ENCODE results near the gene FAM234A. TPM values are rescaled to one million over a fixed set of nuclear protein-coding genes. Genes with fewer than 3 reads are reported as not detected.

The FAM234A gene
- polyA plus RNA-seq, 2 of the 4 experiments (the other 2 are of a cell fraction) = 25.6 to 53.3 TPM

- no peak for TF ChIP-seq CEBPB (IDR thresholded peaks at IDR 0.05)
These were observed 27.6 kb downstream of the FAM234A start (continued) for GRCh38 chr16:262121-262745.

DNA sequence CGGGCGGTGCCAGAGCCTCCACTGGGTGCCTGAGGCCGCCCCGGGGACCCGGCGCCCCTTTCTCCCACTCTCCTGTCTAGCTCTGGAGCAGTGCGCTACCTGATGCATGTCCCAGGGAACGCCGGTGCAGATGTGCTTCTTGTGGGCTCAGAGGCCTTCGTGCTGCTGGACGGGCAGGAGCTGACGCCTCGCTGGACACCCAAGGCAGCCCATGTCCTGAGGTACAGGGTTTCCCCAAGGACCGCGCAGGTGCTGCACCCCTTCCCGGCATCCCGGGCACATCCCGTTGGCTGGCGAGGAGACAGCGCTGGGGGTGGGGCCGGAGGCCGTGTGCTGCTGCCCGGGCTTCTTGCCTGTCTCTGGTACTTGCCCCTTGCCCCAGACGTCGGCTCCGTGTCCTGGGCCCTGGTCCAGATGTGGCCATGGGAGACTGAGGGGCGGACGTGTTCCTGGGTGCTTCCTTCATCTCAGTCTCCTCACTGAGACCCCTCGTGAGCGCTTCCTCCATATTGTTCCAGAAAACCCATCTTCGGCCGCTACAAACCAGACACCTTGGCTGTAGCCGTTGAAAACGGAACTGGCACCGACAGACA is 28.7 kb downstream of the FAM234A start:
- ChIA-PET POLR2A (no interaction called here), CTCF (interaction anchor here (1.4 kb wide), 1 partner anchor 50 kb away, joined by 4 read pairs; no protein-coding TSS in a partner anchor)
- no peak overlapping the region for H3K27ac ChIP-seq

DNA sequence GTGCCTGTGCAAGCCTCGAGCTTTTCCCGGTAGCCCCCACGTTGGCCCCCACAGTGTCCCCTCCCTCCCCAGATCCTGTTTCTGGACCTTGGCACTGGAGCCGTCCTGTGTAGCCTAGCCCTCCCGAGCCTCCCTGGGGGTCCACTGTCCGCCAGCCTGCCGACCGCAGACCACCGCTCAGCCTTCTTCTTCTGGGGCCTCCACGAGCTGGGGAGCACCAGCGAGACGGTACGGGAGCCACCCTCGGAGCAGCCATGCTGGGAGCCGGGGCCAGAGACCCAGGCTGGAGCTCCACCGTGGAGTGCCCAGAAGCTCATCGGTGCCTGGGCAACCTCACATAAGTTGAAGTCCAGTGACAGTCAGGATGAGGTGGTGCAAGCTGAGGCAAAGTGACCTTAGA is 29.3 kb downstream of the FAM234A start:
- POLR2A ChIA-PET = no interaction called here
- H3K27ac ChIP-seq = no peak overlapping the region

More for the DNA sequence above, 28.7 kb downstream of the FAM234A start:
- no peak overlapping the region for H3K4me3 ChIP-seq
- WGBS (ENCODE audit: missing lambda C conversion rate) = 92% methylated on average over 31 of the region's 35 CpGs
- ATAC-seq = no peak
- no peaks in the 10 kb centered on the region for H3K9me3 ChIP-seq
- H3K4me2 ChIP-seq = no peak overlapping the region
- TF ChIP-seq, protein P1, sequence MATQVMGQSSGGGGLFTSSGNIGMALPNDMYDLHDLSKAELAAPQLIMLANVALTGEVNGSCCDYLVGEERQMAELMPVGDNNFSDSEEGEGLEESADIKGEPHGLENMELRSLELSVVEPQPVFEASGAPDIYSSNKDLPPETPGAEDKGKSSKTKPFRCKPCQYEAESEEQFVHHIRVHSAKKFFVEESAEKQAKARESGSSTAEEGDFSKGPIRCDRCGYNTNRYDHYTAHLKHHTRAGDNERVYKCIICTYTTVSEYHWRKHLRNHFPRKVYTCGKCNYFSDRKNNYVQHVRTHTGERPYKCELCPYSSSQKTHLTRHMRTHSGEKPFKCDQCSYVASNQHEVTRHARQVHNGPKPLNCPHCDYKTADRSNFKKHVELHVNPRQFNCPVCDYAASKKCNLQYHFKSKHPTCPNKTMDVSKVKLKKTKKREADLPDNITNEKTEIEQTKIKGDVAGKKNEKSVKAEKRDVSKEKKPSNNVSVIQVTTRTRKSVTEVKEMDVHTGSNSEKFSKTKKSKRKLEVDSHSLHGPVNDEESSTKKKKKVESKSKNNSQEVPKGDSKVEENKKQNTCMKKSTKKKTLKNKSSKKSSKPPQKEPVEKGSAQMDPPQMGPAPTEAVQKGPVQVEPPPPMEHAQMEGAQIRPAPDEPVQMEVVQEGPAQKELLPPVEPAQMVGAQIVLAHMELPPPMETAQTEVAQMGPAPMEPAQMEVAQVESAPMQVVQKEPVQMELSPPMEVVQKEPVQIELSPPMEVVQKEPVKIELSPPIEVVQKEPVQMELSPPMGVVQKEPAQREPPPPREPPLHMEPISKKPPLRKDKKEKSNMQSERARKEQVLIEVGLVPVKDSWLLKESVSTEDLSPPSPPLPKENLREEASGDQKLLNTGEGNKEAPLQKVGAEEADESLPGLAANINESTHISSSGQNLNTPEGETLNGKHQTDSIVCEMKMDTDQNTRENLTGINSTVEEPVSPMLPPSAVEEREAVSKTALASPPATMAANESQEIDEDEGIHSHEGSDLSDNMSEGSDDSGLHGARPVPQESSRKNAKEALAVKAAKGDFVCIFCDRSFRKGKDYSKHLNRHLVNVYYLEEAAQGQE (IDR thresholded peaks at IDR 0.05) = no peak
- TF ChIP-seq CBX8 (IDR thresholded peaks at IDR 0.05) (no peak), HOXB13 (CRISPR knock-in tag; IDR thresholded peaks at IDR 0.05; ENCODE audit: low read depth) (no peak), RARB (CRISPR knock-in tag; IDR thresholded peaks at IDR 0.05) (no peak), TP53 (CRISPR knock-in tag; IDR thresholded peaks at IDR 0.05) (no peak), ZC3H11A (IDR thresholded peaks at IDR 0.05) (no peak), MAZ (IDR thresholded peaks at IDR 0.05; ENCODE audit: borderline replicate concordance, low read depth, low read length) (no peak), MAFK (IDR thresholded peaks at IDR 0.05; ENCODE audit: partially characterized antibody) (no peak), FOSL2 (IDR thresholded peaks at IDR 0.05) (no peak), FOSL2 (CRISPR knock-in tag; IDR thresholded peaks at IDR 0.05) (no peak), CHD4 (IDR thresholded peaks at IDR 0.05; ENCODE audit: borderline replicate concordance) (no peak), CHD2 (IDR thresholded peaks at IDR 0.05; ENCODE audit: low read length, partially characterized antibody) (no peak), CEBPB (IDR thresholded peaks at IDR 0.05) (no peak), FOSB (CRISPR knock-in tag; IDR thresholded peaks at IDR 0.05) (no peak), HMGXB4 (CRISPR knock-in tag; IDR thresholded peaks at IDR 0.05; ENCODE audit: borderline replicate concordance) (no peak)
- FAIRE-seq = no peak
- no peaks in the 10 kb centered on the region for H3K4me1 ChIP-seq
- DNase-seq (ENCODE audit: low read depth in 1 of 2, low spot score in 1 of 2) = no peak

More for the DNA sequence above, 29.3 kb downstream of the FAM234A start:
- 92% methylated on average over 17 of the region's 17 CpGs for WGBS (ENCODE audit: missing lambda C conversion rate)
- TF ChIP-seq NPAS2 (CRISPR knock-in tag; IDR thresholded peaks at IDR 0.05; ENCODE audit: borderline replicate concordance) (no peak), ZFP36 (IDR thresholded peaks at IDR 0.05; ENCODE audit: borderline replicate concordance, partially characterized antibody) (no peak), HOXA7 (CRISPR knock-in tag; IDR thresholded peaks at IDR 0.05) (no peak), SREBF2 (IDR thresholded peaks at IDR 0.05) (no peak), CBX8 (IDR thresholded peaks at IDR 0.05) (no peak)
- TF ChIP-seq, protein P1 (IDR thresholded peaks at IDR 0.05) = no peak
- ATAC-seq (no peak), DNase-seq (ENCODE audit: low read depth in 1 of 2, low spot score in 1 of 2) (no peak), FAIRE-seq (no peak)
- no peak overlapping the region for H3K4me3 ChIP-seq
- H3K9me3 ChIP-seq = no peaks in the 10 kb centered on the region
- no peak overlapping the region for H3K4me2 ChIP-seq
- CTCF ChIA-PET = interaction anchor here (0.6 to 2.5 kb wide), 3 partner anchors 49 to 213 kb away, joined by 3 to 7 read pairs (median 4); no protein-coding TSS in a partner anchor
- H3K4me1 ChIP-seq = no peaks in the 10 kb centered on the region
